GF-D8 (cell line): ENCODE data around the gene CDY2A.
"Not testable (repeated sequence)": the region's sequence is repeated elsewhere in the genome, so short reads cannot be mapped to it uniquely, and the experiment has no call there.

ENCODE experiments used
- DNase-seq: peaks from one replicate; lab custom pipeline; 2025; lab: John Stamatoyannopoulos, UW

CDY2A gene

GRCh38 chrY:18025487-18025886 lies at the start of gene CDY2A:
TSS of gene CDY2A (plus strand) at chrY:18025787. CDS start at chrY:18026115, 328 bp downstream.
- not testable (repeated sequence) for DNase-seq

GRCh38 chrY:17997586-17997985 lies 28.0 kb upstream of the CDY2A start:
- DNase-seq = not testable (repeated sequence)

GRCh38 chrY:17998266-17998665 lies 27.3 kb upstream of the CDY2A start:
- DNase-seq = not testable (repeated sequence)

GRCh38 chrY:18023897-18024296 lies 1.7 kb upstream of the CDY2A start:
- not testable (repeated sequence) for DNase-seq

- not testable (repeated sequence) for DNase-seq
Measured at GRCh38 chrY:18028845-18029244, 3.3 kb downstream of the CDY2A start.

GRCh38 chrY:18030178-18030577 lies 4.6 kb downstream of the CDY2A start:
- not testable (repeated sequence) for DNase-seq

- not testable (repeated sequence) for DNase-seq
Measured at GRCh38 chrY:18034100-18034814, 8.7 kb downstream of the CDY2A start.

- DNase-seq = not testable (repeated sequence)
Measured at GRCh38 chrY:18034864-18035263, 9.3 kb downstream of the CDY2A start.

GRCh38 chrY:18044990-18045389 lies 19.4 kb downstream of the CDY2A start:
- DNase-seq = not testable (repeated sequence)

- DNase-seq = not testable (repeated sequence)
Measured at GRCh38 chrY:18048149-18049040, 22.8 kb downstream of the CDY2A start.

GRCh38 chrY:18049061-18049460 lies 23.5 kb downstream of the CDY2A start:
- not testable (repeated sequence) for DNase-seq

GRCh38 chrY:18056473-18056872 lies 30.9 kb downstream of the CDY2A start:
- not testable (repeated sequence) for DNase-seq

GRCh38 chrY:18073464-18073863 lies 47.9 kb downstream of the CDY2A start:
- DNase-seq = not testable (repeated sequence)
